Stimulated activated CD4-positive, alpha-beta T cell treated with anti-CD3 and anti-CD28 coated beads, Interleukin-12 subunit alpha, Interleukin-12 subunit beta, amount 100 ng/mL, for 48 hours (primary cell): ENCODE data around the gene CTSS.
"Not testable (repeated sequence)": the region's sequence is repeated elsewhere in the genome, so short reads cannot be mapped to it uniquely, and the experiment has no call there.

Experiments
- DNase-seq, 3 donors: peaks; one replicate each; pipeline ENCODE4 v3.0.0-alpha.2; 2020; ENCODE audit warnings: low read depth in 2 of 3, low spot score in 1 of 3

The CTSS gene

GRCh38 chr1:150775931-150776505 lies 10.4 kb upstream of the CTSS start:
- DNase-seq, result not testable (repeated sequence)

DNA sequence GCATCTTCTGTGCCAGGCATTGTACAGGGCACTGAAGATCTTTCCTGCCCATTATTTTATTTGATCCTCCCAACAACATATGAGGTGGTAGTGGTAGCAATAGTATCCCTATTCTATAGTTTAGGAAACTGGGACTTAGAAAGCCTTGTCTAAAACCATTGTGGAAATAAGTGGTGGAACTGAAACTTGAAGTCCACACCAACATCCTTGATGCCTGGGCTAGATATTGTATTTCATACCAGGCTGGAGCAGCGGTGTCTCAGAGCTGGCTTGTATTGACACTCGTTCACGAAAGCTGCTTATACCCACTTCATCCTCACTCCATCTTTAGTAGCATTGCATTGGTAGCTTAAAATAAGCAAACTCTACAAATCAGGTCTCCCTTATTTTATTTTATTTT lies 9.7 kb upstream of the CTSS start:
- DNase-seq, result no peak

- no peak for DNase-seq
Measured at GRCh38 chr1:150772326-150772725, 6.7 kb upstream of the CTSS start.

DNA sequence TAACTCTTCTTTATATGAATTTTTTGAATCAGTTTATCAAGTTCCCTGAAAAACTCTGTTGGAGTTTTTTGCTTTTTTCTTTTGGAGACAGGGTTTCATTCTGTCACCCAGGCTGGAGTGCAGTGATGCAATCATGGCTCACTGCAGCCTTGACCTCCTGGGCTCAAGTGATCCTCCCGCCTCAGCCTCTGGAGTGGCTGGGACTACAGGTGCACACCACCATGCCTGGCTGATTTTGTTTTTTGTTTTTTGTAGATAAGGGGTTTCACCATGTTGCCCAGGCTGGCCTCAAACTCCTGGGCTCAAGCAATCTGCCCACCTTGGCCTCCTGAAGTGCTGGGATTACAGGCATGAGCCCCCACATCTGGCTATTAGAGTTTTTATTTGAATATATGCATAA lies 2.1 kb upstream of the CTSS start:
- not testable (repeated sequence) for DNase-seq

- DNase-seq, result not testable (repeated sequence)
Measured at GRCh38 chr1:150765977-150766301, 361 bp upstream of the CTSS start.

- DNase-seq, result no peak
Measured at GRCh38 chr1:150764617-150765101, 919 bp downstream of the CTSS start.

DNA sequence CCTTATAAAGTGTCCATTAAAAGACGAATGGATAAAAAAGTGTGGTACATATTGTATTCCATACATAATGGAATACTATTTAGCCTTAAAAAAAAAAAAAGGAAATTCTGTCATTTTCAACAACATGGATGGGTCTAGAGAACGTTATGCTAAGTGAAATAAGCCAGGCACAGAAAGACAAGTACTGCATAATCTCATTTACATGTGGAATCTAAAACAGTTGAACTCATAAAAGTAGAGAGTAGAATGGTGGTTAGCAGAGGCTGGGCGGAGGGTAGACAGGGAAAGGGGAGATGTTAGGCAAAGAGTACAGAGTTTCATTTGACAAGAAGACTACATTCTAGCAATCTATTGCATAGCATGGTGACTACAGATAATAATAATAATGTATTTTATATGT lies 2.6 kb downstream of the CTSS start:
- DNase-seq, result no peak

DNA sequence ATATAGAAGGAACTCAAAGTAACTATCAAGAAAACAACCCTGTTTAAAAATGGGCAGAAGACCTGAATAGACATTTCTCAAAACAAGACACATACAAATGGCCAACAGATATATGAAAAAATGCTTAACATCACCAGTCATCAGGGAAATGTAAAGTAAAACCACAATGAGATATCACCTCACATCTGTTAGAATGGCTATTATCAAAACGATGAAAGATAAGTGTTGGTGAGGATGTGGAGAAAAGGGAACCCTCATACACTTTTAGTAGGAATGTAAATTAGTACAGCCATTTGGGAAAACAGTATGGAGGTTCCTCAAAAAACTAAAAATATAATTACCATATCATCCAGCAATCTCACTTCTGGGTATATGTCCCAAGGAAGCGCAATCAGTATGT lies 3.0 kb downstream of the CTSS start:
- DNase-seq, result no peak

GRCh38 chr1:150761801-150762200 lies 3.8 kb downstream of the CTSS start:
- no peak for DNase-seq

DNA sequence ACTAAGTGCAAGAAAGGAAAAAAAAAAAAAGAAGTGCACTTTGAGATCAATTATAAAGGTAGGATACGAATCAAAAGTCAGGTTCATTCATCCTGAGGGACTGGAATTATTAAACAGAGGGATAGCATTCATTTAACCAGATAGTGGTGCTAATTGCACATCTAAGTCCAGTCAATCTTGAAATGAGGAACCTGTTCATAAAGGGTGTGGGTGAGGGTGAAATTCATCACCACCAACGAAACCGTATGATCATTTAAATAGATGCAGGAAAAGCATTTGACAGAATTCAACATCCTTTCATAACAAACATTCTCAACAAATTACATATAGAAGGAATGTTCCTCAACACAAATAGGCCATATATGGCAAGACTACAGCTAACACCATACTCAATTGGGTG lies 5.6 kb downstream of the CTSS start:
- DNase-seq, result no peak

DNA sequence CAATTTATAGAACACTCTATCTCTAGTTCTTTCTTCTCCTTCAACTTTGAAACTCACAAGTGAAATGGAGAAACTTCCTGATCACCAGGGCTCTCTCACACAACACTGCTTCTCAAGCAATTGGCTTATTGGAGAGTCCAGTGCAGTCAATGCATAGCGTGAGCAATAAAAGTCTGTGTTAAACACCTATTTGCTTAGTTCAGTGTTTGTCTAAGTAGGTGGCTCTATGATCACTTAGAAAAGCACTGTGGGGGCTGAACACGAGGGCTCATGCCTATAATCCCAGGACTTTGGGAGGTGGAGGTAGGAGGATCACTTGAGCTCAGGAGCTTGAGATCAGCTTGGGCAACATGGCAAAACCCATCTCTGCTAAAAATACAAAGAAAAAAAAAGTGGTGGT lies 12.2 kb downstream of the CTSS start:
- DNase-seq, result no peak

DNA sequence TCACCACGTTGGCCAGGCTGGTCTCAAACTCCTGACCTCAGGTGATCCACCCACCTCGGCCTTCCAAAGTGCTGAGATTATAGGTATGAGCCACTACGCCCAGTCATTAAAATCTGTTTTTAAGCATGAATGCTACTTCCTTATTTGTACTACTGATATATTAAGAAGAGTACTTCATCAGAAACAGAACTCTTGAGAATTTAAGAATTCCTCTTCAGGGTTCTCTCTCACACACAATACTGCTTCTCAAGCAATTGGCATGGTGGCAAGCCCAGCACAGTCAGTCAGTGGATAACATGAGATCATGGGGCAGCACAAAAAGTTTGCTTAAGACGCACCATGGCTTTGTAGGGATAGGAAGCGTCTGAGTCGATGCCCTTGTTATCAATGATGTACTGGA lies 14.1 kb downstream of the CTSS start:
- DNase-seq, result no peak

DNA sequence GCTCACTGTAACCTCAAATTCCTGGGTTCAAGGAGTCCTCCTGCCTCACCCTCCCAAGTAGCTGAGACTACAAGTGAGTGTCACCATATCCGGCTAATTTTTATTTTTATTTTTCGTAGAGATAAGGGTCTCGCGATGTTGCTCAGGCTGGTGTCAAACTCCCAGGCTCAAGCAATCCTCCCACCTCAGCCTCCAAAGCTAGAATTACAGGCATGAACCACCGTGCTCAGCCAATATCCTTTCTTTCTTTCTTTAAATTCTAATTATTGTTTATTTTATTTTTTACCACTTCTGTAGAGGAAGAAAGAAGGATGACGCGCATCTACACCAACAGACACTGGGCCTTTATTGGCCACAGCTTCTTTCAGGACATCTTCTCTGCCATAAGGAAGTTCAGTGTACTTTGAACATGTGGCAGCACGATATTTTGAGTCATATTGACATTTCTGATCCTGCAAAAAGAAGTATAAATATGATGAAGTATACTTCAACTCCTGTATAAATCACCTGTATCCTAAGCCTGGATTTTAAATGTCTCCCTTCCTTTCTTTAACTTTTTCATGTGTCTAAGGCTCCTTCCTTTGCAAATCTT lies 15.8 kb downstream of the CTSS start:
- DNase-seq, result no peak

DNA sequence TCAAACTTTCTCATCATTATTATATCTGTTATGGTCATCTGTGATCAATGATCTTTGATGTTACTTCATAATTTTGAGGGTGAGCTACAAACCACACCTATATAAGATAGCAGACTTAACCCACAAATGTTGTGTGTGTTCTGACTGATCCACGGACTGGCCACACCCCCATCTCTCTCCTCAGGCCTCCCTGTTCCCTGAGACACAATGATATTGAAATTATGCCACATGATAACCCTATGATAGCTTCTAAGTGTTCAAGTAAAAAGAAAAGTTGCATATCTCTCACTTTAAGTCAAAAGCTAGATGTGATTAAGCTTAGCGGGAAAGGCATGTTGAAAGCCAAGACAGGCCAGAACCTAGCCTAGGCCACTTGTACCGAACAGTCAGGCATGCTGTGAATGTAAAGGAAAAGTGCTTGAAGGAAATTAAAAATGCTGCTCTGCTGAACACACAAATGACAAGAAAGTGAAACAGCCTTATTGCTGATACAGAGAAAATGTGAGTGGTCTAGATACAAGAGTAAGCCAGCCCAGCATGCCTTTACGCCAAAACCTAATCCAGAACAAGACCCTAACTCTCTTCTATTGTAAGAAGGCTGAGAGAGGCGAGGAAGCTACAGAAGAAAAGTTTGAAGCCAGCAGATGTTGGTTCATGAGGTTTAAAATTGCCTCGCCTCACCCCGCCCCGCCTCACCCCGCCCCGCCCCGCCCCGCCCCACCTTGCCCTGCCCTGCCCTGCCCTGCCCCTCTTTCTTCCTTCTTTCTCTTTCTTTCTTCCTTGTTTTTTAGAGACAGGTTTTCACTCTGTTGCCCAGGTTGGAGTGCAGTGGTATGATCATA lies 16.5 kb downstream of the CTSS start:
- no peak for DNase-seq

DNA sequence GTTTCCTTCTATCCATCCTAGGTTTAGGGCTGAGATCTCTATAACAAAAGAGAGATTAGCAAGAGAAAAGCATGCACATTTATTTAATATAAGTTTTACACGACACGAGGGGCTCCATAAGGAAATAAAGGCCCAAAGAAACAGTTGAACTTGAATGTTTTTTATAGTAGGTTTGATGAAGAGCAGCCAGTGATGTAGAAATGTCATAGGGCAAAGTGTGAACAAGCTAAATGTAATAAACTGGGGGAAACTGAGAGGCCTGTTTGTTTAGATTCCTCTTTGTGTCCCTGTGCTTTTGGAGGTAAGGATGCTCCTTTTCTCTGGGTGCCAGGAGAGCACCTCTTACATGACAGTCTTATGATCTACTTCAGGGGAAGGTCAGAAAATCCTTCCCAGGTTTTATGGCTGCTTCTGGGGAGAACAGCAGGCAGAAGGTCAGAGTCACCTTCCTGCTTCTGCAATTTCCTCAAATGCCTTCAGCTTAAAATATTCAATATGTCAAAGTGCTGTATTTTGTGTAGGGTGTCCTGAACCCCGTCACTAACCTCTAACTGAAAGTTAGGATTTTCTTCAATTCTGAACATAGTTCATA lies 35.4 kb downstream of the CTSS start:
- no peak for DNase-seq

- DNase-seq, result no peak
Measured at GRCh38 chr1:150724336-150724735, 41.2 kb downstream of the CTSS start.

DNA sequence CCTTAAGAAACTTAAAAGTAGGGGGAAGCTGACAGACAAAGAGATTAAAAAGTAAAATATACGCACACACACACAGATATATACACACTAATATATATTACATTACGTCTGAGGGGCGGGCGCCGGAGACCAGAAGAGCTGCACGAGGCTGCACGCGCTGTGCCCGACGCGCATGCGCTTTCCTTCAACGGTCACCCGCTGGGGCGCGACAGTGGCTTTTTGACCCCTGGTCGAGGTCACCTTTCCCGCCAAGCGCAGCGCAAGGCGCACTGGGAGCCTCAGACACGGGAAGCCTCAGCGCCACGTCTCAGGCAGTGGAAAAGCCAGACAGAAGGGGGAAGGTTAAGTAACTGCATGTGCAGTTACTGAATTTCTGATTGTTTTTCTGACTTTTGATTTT lies 44.9 kb downstream of the CTSS start, which contains the start of gene HORMAD1:
Gene HORMAD1, minus strand, starts transcription at position 193 of the 400 bp plus-strand sequence. CDS start 1,390 bp downstream, outside the sequence.
- no peak for DNase-seq

DNA sequence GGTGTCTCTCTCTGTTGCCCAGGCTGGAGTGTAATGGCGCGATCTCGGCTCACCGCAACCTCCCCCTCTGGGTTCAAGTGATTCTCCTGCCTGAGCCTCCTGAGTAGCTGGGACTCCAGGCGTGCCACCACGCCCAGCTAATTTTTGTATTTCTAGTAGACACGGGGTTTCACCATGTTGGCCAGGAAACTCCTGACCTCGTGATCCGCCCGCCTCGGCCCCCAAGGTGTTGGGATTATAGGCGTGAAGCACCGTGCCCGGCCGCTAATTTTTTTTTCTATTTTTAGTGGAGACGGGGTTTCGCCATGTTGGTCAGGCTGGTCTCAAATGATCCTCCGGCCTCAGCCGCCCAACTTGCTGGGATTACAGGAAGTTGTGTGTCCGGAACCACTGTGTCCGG lies 45.5 kb downstream of the CTSS start:
- no peak for DNase-seq

GRCh38 chr1:150718225-150718891 lies 47.2 kb downstream of the CTSS start:
- DNase-seq, result no peak

DNA sequence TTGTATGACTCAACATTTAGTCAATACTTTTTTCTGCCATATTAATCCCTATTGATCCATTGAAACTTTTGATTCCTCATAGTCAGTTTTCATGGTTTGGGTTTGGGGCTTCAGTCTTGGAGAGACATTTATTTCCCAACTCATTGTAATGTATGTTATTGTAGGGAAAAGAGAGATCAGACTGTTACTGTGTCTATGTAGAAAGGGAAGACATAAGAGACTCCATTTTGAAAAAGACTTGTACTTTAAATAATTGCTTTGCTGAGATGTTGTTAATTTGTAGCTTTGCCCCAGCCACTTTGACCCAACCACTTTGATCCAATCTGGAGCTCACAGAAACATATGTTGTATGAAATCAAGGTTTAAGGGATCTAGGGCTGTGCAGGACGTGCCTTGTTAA lies 56.5 kb downstream of the CTSS start:
- DNase-seq, result not testable (repeated sequence)

- peak in 2 of 3 donors; percentile 14 to 35 for DNase-seq
Measured at GRCh38 chr1:150708595-150708994, 57.0 kb downstream of the CTSS start.
